ENCODE results near the gene ARID5A.

The ARID5A gene

DNA sequence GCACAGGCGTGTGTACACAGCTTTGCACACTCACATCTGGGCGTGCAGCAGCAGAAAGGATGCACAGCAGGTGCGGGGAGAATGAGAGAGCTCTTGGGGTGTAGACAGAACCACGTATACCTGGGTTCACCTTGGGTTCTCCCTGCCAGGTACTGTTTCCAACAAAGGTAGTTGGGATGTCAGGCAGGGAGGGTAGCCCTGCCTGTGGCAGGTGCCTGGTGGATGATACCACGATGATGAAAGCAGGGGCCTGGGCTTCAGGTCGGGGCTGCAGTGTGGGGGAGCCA, 6.5 kb upstream of the ARID5A start:
- no peak for TF ChIP-seq ZFX (IDR thresholded peaks at IDR 0.05)
- TF ChIP-seq, protein P1, sequence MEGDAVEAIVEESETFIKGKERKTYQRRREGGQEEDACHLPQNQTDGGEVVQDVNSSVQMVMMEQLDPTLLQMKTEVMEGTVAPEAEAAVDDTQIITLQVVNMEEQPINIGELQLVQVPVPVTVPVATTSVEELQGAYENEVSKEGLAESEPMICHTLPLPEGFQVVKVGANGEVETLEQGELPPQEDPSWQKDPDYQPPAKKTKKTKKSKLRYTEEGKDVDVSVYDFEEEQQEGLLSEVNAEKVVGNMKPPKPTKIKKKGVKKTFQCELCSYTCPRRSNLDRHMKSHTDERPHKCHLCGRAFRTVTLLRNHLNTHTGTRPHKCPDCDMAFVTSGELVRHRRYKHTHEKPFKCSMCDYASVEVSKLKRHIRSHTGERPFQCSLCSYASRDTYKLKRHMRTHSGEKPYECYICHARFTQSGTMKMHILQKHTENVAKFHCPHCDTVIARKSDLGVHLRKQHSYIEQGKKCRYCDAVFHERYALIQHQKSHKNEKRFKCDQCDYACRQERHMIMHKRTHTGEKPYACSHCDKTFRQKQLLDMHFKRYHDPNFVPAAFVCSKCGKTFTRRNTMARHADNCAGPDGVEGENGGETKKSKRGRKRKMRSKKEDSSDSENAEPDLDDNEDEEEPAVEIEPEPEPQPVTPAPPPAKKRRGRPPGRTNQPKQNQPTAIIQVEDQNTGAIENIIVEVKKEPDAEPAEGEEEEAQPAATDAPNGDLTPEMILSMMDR (conservative IDR thresholded peaks at IDR 0.05): no peak
- H3K27ac ChIP-seq: no peak overlapping the region

DNA sequence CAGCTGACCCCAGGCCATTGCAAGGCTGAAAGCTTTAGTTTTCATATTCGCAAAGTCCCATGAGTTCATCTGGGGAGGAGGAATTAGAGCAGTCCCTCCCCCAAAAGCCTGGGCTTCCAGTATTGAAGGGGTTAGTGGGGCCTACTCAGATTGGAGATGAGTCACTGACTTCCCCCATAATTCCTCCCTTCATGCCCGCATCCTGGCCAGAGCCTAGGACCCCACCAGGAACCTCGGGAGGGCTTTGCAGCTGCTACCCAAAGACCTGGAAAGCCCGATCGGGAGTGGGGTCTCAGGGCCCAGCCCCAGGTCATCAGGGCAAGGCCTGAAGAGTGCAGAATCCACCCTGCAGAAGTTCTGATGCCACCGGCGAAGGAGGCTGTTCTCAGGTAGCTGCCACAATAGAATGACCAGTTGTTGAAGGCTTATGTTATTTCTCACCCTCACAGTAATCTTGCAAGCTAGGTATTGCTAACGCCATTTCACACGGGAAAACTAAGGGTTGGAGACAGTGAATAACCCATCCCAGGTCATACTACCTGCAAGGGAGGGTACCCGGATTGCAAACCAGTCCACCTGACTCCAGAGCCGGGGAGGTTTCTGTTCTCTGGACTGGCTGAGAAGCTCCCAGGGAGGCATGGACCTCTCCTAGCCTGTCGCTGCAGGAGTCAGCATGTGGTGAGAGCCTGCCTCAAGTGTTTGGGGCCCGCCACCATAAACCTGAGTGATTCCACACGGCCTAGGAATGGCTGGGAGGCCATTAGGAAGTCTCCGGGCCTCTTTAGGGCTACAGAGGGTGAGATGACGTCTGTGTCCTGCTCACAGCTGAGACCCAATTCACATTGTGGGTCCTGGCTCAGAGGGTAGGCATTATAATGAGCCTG, 5.8 kb upstream of the ARID5A start:
- TF ChIP-seq, protein P1 (conservative IDR thresholded peaks at IDR 0.05): no peak
- no peak for TF ChIP-seq ZFX (IDR thresholded peaks at IDR 0.05)
- H3K27ac ChIP-seq: no peak overlapping the region

DNA sequence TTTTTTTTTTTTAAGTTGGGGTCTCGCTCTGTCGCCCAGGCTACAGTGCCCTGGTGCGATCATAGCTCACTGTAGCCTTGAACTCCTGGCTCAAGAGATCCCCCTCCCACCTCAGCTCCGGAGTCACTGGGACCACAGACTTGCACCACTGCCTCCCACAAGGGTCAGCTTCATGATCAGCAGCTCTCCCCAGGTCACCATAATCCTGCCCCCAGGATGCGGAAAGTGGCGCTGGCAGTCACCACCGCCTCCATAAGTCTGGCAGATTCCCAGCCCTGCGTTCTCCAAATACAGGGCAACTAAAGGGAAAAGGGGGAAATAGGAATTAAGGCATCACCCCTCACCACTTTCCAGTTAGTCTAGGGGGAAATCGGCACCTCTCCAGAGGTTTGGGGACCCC, 5.2 kb upstream of the ARID5A start:
- no peak overlapping the region for H3K27ac ChIP-seq
- TF ChIP-seq, protein P1 (conservative IDR thresholded peaks at IDR 0.05): no peak
- no peak for TF ChIP-seq ZFX (IDR thresholded peaks at IDR 0.05)

DNA sequence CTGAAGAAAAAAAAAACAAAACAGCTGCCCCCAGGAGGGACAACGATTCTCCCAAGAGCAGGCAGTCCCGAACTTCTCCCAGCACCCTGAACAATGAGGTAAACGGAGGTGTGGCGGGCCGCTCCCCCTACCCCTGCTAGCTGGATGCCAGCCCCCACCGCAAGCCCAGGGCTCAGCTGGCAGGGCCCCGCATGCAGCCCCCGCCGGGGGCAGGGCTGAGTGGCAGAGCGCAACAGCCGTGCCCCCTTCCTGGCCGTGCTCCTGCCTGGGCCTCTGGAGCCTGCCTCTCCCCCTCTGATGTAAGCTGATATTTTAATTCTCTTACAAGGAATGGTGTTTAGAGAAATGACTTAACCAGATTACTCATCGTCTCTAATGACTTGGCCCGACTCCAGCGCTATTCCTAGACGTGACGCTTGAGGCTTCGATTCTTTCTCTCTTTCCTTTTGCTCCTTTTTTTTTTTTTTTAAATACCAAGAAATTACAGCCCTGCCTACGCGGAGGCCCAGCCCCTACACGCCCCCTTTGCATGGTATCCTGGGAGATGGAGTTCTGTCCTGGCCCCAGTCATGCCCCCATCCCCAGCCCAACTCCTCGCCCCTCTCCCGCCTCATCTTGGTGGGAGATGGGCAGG, 4.6 kb upstream of the ARID5A start:
- TF ChIP-seq, protein P1 (conservative IDR thresholded peaks at IDR 0.05): no peak
- TF ChIP-seq ZFX (IDR thresholded peaks at IDR 0.05): no peak
- no peak overlapping the region; the same call in 1 of the 2 replicates for H3K27ac ChIP-seq

DNA sequence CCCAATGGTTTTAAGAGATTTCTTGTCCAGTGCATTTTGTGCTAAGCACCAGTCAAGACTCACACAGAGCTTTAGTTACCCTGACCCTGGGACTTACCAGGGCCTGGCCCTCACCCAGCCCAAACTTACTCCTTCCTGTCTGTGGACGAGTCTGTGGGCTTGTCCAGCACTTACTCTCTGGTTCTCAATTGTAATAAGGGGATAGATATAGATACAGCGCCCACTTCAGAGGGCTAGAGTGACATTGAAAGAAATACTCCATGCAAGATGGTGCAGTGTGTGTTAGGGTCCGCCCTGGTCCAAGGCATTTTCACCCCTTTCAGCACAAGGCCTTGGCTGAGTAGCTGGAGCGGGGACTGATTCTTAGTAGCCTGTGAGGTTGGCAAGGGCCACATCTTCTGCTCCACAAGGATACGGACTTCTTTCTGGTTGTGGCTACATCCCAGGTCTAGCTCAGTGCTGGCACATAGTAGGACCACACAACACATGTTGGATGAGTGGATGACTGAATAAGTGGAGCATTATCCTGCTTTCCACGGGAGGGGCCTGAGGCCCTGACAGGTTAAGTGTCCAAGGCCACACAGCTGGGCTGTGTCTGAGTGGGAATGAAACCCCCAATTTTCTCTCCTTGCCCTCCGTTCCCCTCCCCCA, 3.8 kb upstream of the ARID5A start:
- no peak overlapping the region for H3K27ac ChIP-seq

DNA sequence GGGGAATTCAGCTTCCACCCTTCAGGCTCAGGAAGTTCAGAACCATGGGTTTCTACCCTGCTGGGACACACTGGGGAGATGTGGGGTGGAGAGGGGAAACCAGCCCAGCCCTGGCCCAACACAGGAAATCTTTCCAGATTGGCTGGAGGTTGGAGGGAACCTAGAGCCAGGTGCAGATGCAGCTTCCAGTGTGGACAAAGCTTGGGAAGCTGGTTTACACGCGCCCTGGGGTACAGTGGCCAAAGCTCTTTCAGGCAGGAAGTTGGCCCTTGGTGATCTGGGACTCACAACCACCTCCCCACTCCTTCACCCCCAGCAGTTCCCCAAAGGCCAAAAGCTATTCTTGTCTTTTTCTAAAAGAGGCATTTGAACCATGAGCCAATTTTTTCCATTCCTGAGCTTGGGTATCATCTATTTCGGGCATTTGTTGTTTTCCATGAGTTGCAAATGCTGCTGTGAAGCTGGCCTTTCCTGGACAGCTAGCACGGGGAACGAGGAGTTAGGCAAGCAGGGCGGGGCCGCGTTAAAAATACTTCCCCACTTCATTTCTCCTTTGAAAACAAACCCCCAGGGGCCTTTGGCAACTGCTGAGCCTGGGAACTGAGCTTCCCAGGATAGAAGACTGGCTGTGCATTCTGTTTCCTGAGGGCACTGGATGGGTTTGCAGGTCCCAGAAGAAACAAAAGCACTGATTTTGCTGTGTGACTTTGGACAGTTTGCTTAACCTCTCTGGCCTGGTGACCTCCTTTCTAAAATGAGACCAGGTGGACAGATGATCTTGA, 3.1 kb upstream of the ARID5A start:
- no peak for TF ChIP-seq ZFX (IDR thresholded peaks at IDR 0.05)
- TF ChIP-seq, protein P1 (conservative IDR thresholded peaks at IDR 0.05): no peak
- no peak overlapping the region for H3K27ac ChIP-seq

More for the DNA sequence above, 3.8 kb upstream of the ARID5A start:
- no peak for TF ChIP-seq ZFX (IDR thresholded peaks at IDR 0.05)

DNA sequence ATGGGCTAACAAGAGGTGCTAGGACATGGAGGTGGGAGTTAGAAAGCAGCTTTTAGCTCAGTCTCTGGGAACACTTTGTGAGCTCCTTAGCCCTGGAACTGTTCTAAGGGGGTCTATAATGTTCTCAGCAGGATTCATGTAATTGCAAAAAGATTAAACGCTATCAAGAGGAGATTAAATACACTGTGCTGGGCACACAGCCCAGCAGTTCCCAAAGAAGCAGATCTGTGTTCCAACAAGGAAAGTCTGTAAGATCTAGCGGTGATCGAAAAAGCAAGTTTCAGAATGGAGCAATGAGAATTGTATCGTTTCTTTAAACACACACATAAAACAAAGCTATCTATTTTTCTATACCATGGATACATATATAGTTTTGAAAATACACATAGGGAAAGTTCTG, 2.4 kb upstream of the ARID5A start:
- TF ChIP-seq, protein P1 (conservative IDR thresholded peaks at IDR 0.05): no peak
- TF ChIP-seq ZFX (IDR thresholded peaks at IDR 0.05): no peak
- no peak overlapping the region for H3K27ac ChIP-seq

All from C4-2B (cell line).